NAMALWA (cell line): Measurements from ENCODE around the gene PACS1.

Experiments used
- DNase-seq: peaks from one replicate; pipeline ENCODE4 v3.0.0-alpha.2; 2015; ENCODE audit warnings: low spot score

Gene PACS1

GRCh38 chr11:66142370-66143263 is 72.5 kb downstream of the PACS1 start:
- no peak for DNase-seq

GRCh38 chr11:66143264-66143566 is 73.1 kb downstream of the PACS1 start:
- DNase-seq = no peak

GRCh38 chr11:66143996-66144678 is 74.1 kb downstream of the PACS1 start:
- no peak for DNase-seq

- no peak for DNase-seq
These were observed 76.0 kb downstream of the PACS1 start for GRCh38 chr11:66146074-66146473.

- DNase-seq = no peak
These were observed 76.9 kb downstream of the PACS1 start for GRCh38 chr11:66146940-66147339.

- no peak for DNase-seq
These were observed 80.1 kb downstream of the PACS1 start for GRCh38 chr11:66150140-66150539.

GRCh38 chr11:66150725-66151124 is 80.7 kb downstream of the PACS1 start:
- DNase-seq = no peak

GRCh38 chr11:66151273-66151672 is 81.2 kb downstream of the PACS1 start:
- DNase-seq = no peak

- DNase-seq = no peak
These were observed 84.0 kb downstream of the PACS1 start for GRCh38 chr11:66154109-66154508.

- no peak for DNase-seq
These were observed 85.5 kb downstream of the PACS1 start for GRCh38 chr11:66155387-66156073.

GRCh38 chr11:66157182-66157864 is 87.3 kb downstream of the PACS1 start:
- DNase-seq = no peak

GRCh38 chr11:66158156-66158555 is 88.1 kb downstream of the PACS1 start:
- no peak for DNase-seq

- DNase-seq = no peak
These were observed 89.4 kb downstream of the PACS1 start for GRCh38 chr11:66159324-66159984.

- no peak for DNase-seq
These were observed 90.6 kb downstream of the PACS1 start for GRCh38 chr11:66160709-66161108.

GRCh38 chr11:66168289-66168688 is 98.2 kb downstream of the PACS1 start:
- DNase-seq = no peak

- no peak for DNase-seq
These were observed 102.1 kb downstream of the PACS1 start for GRCh38 chr11:66172146-66172545.

GRCh38 chr11:66176650-66177049 is 106.6 kb downstream of the PACS1 start:
- DNase-seq = no peak

- DNase-seq = no peak
These were observed 108.1 kb downstream of the PACS1 start for GRCh38 chr11:66178183-66178582.

- no peak for DNase-seq
These were observed 108.8 kb downstream of the PACS1 start for GRCh38 chr11:66178871-66179270.

GRCh38 chr11:66181632-66182315 is 111.7 kb downstream of the PACS1 start:
- DNase-seq = no peak

- peak; percentile 81 for DNase-seq
These were observed 113.5 kb downstream of the PACS1 start for GRCh38 chr11:66183494-66184048.
